Brain microvascular endothelial cell (primary cell): ENCODE data around the gene SLC22A1.

Source experiments
- DNase-seq: peaks from one replicate; pipeline ENCODE4 v3.0.0-alpha.2; 2020
- H3K27ac ChIP-seq: fragments of 250-450 bp; sonication (Bioruptor Pico); 2 replicates; pipeline ENCODE4 v1.5.1; 2020; ENCODE audit warnings: mild to moderate bottlenecking, moderate library complexity
- H3K27me3 ChIP-seq: fragments of 250-450 bp; sonication (Bioruptor Pico); replicated peaks from 2 replicates; pipeline ENCODE4 v1.5.1; 2020; ENCODE audit warnings: mild to moderate bottlenecking
- H3K36me3 ChIP-seq: fragments of 250-450 bp; sonication (Bioruptor Pico); replicated peaks from 2 replicates; pipeline ENCODE4 v1.5.1; 2020; ENCODE audit warnings: mild to moderate bottlenecking
- H3K4me3 ChIP-seq: 2 replicates; pipeline ENCODE4 v1.5.1; 2011; ENCODE audit warnings: low read depth, mild to moderate bottlenecking, control low read depth, low read length, moderate library complexity
- in situ Hi-C: cut with HindIII; loops from 2 replicates; pipeline ENCODE4 v1.10.0; 2017; ENCODE audit warnings: low sequenced_read_pairs, low pct_ligation_motif_present
- TF ChIP-seq, protein P1 (sequence below): IDR thresholded peaks from 2 replicates; pipeline ENCODE4 v1.5.1; 2011; ENCODE audit warnings: low read depth, mild to moderate bottlenecking, moderate library complexity, low read length, control low read depth, inconsistent platforms; ENCODE audit errors: missing control alignments

The SLC22A1 gene

DNA sequence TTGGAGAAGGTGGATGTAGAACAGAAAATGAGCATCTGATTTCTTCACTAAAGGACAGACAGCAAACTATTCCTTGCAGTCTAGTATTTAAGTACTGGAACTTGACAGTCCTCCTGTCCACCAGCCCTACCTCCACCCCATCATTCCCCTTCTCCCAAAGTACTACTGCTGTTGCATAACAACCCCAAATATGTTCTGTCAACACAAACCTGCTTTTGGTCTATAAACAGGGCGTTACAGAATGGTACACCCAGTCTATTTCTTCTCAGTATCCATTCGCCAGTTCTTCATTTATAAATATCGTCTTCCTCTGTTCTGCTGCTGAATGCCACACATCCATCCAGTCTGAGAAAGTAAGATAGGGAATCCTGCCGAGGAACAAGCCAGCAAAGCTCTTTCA is 27.7 kb upstream of the SLC22A1 start:
- TF ChIP-seq, protein P1, sequence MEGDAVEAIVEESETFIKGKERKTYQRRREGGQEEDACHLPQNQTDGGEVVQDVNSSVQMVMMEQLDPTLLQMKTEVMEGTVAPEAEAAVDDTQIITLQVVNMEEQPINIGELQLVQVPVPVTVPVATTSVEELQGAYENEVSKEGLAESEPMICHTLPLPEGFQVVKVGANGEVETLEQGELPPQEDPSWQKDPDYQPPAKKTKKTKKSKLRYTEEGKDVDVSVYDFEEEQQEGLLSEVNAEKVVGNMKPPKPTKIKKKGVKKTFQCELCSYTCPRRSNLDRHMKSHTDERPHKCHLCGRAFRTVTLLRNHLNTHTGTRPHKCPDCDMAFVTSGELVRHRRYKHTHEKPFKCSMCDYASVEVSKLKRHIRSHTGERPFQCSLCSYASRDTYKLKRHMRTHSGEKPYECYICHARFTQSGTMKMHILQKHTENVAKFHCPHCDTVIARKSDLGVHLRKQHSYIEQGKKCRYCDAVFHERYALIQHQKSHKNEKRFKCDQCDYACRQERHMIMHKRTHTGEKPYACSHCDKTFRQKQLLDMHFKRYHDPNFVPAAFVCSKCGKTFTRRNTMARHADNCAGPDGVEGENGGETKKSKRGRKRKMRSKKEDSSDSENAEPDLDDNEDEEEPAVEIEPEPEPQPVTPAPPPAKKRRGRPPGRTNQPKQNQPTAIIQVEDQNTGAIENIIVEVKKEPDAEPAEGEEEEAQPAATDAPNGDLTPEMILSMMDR: no peak
- in situ Hi-C loops: no loop called here

DNA sequence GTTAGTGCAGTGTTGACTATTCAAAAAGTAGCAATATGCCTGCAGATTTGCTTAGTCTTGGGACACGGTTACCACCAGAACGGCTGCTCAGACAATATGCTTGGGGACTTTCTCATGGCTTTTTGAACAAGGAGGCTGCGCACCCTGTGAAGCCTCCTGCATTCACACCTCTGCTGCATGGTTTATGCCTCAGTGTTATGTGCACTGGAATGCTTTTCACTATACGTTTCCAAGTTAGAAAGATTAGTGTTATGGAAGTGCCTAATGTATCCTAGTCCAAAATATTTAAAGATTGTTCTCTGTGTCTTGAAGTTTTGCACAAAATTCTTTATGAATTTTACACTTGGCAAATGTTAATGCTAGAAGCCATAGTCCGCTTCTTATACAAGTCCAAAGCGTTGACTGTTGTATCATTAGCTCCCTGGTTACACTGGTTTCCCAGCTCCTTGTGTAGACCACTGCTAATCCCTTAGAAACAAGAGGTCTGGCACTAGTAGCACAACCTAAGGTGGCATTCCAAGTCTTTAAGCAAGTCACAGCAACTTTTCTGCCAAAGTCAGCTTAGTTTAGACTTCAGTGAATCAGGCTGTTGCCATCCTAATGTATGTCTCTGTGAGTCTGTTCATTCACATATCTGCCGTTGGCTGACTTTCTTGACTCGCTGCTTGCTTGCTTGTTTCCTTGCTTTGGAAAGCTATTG is 26.3 kb upstream of the SLC22A1 start:
- H3K4me3 ChIP-seq: no peak overlapping the region
- DNase-seq: no peak
- TF ChIP-seq, protein P1: no peak
- no peak overlapping the region for H3K27ac ChIP-seq
- H3K36me3 ChIP-seq: peaks cover 47% of the 10 kb centered on the region
- H3K27me3 ChIP-seq: no peaks in the 10 kb centered on the region
- in situ Hi-C loops: no loop called here

More for the DNA sequence above, 27.7 kb upstream of the SLC22A1 start:
- Histone ChIP-seq H3K27me3 (no peaks in the 10 kb centered on the region), H3K4me3 (no peak overlapping the region), H3K36me3 (peaks cover 60% of the 10 kb centered on the region), H3K27ac (no peak overlapping the region)
- DNase-seq: no peak

DNA sequence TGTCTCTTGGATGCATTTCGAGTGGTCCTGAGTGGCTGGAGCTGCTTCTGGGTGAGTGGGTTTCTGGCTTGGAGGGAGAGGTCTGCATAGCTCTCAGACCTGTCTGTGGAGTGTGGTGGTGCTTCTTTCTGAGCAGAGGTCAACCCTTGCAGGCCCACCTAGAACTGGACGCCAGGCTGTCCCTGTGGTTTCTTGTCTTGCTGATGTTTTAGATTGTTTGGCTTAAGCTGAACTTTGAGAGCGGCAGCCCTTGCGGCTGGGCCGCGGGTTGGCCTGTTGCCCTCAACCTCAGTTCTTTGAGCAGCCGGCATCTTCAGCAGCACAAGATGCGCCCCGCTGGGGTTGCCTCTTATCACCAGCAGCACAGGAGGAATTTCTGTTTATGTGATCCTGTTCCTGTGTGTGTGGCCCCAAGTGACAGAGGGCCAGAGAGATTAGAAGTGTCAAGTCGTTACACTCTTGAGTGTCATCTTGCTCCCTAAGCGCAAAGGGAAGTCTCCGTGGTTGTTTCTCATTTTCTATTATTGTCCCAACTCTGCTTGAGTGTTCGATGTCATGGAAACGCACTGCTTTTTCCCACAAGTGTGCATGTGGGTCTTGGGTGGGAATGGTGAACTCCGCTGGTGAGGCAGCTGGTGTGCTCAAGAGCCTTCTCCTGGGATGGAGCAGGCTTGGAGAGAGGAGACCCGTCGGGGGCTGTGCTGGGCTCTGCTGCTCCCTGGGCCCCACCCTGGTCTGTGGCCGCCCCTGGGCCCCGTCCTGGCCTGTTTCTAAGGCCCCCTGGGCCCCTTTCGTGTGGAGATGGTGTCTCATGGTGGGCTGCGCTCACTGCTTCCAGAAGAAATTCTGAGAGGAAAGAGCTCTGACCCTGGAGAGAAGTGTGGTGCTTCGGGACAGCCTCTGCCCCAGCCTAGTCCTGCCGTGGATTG is 20.1 kb upstream of the SLC22A1 start:
- Histone ChIP-seq H3K36me3 (peaks cover 23% of the 10 kb centered on the region), H3K4me3 (no peak overlapping the region), H3K27ac (no peak overlapping the region), H3K27me3 (no peaks in the 10 kb centered on the region)
- TF ChIP-seq, protein P1: no peak
- in situ Hi-C loops: no loop called here
- DNase-seq: peak; percentile 2

DNA sequence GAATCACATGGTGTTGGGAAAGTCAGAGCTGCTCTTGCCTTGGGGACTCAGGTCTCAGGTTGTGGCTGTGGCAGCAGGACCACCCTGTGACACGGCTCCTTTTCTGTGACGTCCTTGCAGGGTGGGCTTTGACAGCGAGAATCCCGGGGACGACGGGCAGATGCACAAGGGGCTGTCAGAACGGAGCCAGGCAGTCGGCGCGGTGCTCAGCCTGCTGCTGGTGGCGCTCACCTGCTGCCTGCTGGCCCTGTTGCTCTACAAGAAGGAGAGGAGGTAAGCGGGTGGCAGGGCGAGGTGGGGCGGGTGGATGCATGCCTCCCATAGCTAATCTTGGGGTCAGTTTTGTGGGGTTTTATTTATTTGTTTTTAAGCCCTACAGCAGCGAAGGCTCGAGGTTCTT is 19.2 kb upstream of the SLC22A1 start:
- in situ Hi-C loops: no loop called here
- Histone ChIP-seq H3K4me3 (no peak overlapping the region), H3K27me3 (no peaks in the 10 kb centered on the region), H3K27ac (no peak overlapping the region), H3K36me3 (peaks cover 17% of the 10 kb centered on the region)
- DNase-seq: no peak
- TF ChIP-seq, protein P1: no peak

DNA sequence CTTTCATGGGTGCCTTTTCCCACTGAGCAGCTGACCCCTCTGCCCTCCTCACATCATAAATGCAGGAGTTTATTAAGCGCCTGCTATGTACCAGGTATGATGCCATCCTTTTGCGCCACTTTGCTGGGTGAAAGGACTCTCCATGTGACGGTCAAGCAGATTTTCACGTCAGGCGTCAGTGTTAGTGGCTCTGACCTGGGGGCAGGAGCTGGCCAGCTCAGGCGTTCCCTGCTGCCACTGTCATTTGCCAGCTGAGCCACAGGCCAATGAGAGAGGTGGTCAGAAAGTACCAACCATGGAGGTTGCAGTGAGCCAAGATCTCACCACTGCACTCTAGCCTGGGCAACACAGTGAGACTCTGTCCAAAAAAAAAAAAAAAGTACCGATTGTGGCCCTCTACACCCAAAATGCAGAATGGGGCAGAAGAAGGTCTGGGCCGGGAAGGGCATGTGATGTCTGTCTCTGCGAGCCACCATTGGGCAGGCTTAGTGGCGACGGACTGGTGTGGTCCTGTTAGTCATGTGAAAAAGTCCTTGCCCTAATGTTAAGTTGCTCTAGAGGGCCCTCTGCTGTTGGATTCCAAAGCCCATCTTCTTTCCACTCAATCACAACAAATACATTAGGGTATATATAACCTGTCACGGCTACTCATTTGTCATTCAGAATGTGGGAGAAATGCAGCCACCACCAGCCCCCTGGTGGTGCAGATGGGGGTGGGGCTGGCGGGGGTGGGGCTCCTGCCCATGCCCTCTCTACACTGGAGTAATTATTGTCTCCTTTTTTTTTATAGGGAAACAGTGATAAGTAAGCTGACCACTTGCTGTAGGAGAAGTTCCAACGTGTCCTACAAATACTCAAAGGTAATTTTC is 18.4 kb upstream of the SLC22A1 start:
- H3K4me3 ChIP-seq: no peak overlapping the region
- TF ChIP-seq, protein P1: peak; percentile 70
- in situ Hi-C loops: no loop called here
- H3K27me3 ChIP-seq: no peaks in the 10 kb centered on the region
- peaks cover 14% of the 10 kb centered on the region for H3K36me3 ChIP-seq
- H3K27ac ChIP-seq: no peak overlapping the region
- DNase-seq: peak; percentile 33
